Thyroid gland (tissue), 4 donors: Measurements from ENCODE around the gene MPEG1.

Source experiments
- POLR2A ChIP-seq, 2 donors: fragments of 450-650 bp; IDR thresholded peaks; one replicate each; pipeline ENCODE4 v1.6.1; 2017; ENCODE audit warnings: antibody characterized with exemption in 2 of 2, mild to moderate bottlenecking in 2 of 2, moderate library complexity in 1 of 2
- TF ChIP-seq, protein P1 (sequence below), 6 experiments: fragments of 200-600 bp in 3 of 6; fragments of 450-650 bp in 3 of 6; sonication (generic) in 3 of 6; IDR thresholded peaks; one replicate each; pipeline ENCODE4 v1.5.1; 2016 to 2019; ENCODE audit warnings: antibody characterized with exemption in 6 of 6, mild to moderate bottlenecking in 2 of 6, inconsistent platforms in 1 of 6, moderate library complexity in 1 of 6

DNA sequence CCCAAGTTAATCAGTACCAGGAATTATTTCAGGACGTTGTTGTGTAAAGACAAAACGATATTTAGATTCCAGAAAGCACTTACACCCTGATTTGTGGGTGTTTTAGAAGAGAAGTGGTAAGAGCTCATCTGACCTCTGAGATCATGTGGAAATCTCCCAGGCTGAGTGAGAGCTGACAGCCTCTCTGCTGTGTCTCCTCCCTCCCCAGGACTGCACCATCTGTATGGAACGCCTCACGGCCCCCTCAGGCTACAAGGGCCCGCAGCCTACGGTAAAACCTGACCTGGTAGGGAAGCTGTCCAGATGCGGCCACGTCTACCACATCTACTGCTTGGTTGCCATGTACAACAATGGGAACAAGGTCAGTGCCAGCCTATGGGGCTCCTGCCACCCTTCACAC is 20.8 kb downstream of the MPEG1 start:
- no peak for TF ChIP-seq POLR2A (IDR thresholded peaks at IDR 0.05)
- TF ChIP-seq, protein P1, sequence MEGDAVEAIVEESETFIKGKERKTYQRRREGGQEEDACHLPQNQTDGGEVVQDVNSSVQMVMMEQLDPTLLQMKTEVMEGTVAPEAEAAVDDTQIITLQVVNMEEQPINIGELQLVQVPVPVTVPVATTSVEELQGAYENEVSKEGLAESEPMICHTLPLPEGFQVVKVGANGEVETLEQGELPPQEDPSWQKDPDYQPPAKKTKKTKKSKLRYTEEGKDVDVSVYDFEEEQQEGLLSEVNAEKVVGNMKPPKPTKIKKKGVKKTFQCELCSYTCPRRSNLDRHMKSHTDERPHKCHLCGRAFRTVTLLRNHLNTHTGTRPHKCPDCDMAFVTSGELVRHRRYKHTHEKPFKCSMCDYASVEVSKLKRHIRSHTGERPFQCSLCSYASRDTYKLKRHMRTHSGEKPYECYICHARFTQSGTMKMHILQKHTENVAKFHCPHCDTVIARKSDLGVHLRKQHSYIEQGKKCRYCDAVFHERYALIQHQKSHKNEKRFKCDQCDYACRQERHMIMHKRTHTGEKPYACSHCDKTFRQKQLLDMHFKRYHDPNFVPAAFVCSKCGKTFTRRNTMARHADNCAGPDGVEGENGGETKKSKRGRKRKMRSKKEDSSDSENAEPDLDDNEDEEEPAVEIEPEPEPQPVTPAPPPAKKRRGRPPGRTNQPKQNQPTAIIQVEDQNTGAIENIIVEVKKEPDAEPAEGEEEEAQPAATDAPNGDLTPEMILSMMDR (IDR thresholded peaks at IDR 0.05): no peak
